ENCODE results near the gene WDFY2.

WDFY2 gene

GRCh38 chr13:51772105-51772455 lies 187.8 kb downstream of the WDFY2 start:
- DNase-seq: no peak

- DNase-seq: no peak
These were observed 188.5 kb downstream of the WDFY2 start for GRCh38 chr13:51772781-51773180.

- no peak for DNase-seq
These were observed 189.3 kb downstream of the WDFY2 start for GRCh38 chr13:51773515-51773914.

DNA sequence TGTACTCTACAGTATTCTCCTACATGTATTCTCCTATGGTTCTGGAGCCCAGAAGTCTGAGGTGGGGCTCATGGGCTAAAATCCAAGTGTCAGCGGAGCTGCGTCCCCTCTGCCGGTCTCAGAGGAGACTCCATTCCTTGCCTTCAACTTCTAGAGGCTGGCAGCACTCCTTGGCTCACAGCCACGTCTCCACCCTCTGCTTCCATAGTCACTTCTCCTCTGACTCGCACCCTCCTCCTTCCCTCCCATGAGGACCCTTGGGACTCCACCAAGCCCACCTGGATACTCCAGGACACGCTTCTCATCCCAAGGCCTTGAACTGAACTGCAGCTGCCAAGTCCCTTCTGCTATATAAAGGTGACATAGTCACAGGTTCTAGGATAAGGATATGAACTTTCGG lies 191.9 kb downstream of the WDFY2 start:
- no peak for DNase-seq

DNA sequence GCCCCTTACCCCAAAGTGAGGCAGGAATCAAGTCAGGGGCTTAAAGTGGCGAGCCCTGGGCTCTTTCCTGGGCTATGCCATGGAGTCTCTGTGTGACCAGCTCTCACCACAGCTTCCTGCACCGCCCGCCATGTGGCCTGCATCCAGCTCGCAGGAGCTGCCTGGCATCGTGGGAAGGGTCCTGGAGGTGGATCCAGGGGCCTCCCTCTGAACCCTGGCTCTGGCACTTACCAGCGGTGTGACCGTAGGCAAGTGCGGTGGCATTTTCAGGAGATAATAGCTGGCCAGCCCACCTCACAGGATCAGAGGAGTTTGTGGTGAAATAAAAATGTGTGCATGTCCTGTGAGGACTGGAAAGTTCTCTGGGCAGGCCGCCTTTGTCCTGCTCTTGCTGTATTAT lies 193.7 kb downstream of the WDFY2 start:
- DNase-seq: no peak

GRCh38 chr13:51778392-51778791 lies 194.1 kb downstream of the WDFY2 start:
- no peak for DNase-seq

GRCh38 chr13:51780099-51780498 lies 195.8 kb downstream of the WDFY2 start:
- no peak for DNase-seq

GRCh38 chr13:51781246-51782022 lies 197.2 kb downstream of the WDFY2 start:
- peak; percentile 24 for DNase-seq

DNA sequence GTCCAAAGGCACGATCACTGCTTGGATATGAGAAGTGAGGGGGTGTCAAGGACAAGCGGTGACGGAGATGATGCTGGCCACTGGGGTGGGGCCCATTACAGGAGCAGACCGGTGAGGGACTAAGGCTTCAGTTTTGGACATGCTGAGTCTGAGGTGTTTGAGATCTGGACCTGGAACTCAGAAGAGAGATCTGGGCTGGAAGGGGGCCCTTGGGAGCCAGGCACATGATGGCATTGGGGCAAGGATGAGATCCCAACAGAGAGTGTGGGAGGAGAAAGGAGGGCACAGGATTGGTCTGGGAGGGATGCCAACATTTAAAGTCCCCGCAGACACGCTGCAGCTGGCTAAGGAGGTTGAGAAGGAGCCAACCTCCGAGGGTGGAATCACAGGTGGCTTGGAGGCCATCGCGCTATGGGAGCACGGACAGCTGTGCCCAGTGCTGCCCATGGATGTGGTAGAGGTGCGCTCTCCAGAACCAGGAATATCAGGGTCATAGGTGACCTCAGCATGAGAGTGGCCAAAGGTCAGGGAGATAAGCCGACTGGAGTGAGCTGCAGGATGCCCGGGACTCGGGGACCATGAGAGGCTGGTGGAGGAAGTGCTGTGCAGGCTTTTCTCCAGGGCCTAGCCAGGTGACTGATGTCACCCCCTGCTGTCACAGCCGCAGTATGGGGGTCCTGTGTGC lies 197.9 kb downstream of the WDFY2 start:
- DNase-seq: no peak

DNA sequence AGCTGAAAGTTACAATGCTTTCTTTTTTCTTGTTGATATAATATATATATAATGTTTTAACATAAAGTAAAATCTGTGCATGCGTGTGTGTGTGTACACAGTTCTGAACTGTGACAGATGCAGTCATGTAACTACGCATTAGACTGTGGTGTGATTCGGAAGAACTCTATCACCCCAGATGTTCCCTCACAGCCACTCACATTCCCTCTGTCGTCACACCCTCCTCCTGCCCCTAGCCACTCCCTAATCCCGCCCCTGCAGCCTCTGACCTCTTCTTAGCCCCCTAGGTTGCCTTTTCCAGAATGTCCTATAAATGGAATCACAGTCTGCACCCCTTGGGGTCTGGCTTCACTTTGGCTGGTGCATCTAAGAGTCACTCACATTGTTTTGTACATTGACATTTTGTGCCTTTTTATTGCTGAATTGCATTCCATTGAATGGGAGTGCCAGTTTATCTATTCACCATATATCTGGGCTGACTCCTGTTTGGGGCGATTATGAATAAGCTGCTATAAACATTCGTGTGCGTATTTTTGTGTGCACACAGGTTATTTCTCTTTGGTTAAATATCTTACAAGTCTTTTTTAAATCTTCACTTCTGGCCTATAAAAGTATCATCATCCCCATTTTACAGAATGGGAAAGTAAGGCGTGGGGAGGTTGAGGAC lies 199.3 kb downstream of the WDFY2 start:
- DNase-seq: no peak

DNA sequence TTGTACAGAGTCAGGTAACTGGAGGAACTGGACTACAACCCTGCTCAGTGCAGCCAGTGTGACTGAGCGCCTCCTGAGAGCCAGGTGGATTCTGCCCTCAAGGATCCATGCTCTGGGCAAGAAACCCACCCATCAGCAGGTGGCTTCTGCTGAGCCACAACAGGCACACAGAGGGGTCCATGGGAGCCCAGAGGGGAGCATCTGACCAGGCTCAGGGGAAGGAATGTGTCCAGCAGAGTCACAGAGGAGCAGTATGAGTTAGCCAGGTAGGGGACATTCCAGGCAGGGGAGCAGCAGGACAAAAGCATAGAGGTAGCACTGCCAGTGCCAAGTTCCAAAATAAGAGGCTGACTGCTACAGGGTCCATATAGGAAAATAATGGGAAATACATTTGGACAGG lies 199.8 kb downstream of the WDFY2 start:
- DNase-seq: no peak

- peak; percentile 30 for DNase-seq
These were observed 201.6 kb downstream of the WDFY2 start for GRCh38 chr13:51785712-51786424.

DNA sequence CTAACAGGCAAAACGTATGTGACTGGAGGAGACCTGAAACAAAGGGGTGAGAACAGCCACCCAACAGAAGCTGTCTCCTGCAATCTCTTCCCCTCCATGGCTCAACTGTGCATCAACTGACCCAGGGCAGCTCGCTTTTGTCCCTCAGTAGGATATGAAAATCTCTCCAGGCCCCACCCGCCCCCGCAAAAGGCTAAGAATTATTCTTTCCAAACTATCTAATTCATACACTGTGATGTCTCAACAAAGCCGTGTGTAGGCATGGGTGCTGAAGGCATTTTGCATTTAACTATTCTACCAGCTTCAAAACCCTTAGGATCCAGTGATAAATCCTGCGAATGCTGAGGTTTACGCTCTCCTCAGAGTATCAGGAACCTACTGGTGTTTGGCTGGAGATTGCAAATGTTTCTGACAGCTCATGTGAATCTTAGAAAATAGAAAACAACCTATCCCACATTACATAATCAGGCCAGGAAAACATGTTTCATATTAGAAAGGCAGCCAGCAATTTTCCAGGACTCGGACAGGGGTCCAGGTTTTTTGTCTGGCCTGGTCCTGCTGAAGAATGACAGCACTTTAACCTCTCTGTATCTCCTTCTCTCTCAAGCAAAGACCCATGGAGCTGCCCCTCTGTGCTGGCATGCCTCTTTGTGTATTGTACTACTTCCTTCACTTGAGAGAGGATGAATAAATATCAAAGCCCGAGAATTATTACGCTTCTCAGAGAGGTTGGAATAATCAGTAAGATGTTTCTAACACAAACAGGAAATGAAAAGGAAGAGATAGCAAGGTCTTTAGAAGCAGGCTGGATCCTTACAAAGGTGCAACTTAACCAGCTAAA lies 202.4 kb downstream of the WDFY2 start:
- no peak for DNase-seq

DNA sequence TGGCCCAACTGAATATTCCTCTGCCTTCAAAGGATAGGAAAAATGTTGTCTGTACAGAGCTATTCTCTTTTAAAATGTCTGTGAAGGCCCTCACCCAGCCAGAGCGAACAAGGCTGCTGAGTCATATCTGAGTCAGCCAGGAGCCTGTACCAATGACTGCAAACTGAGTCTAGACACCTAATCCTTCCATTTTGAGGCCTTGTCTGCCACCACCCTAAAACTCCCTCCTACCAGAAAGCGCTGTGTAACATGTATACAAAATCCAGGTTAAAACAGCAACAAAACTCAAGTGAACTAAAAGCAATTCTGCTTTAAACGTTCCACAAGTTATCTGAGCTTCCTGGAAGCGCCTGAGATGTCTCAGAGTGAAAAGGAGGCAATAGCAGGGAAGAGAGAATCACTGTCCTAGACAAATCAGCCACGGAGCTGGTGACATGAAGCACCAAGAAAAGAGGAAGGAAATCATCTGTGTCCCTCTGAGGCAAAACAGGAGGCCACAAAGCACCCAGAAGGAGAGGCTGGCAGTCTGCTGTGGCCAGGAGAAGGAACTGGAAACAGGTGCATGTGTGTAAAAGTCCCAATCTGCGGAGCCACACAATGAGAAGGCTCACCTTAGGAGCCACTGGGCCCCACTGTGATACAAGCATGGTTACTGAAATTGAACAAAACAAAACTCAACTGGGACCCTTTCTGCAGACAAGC lies 209.5 kb downstream of the WDFY2 start:
- peak; percentile 86 for DNase-seq

DNA sequence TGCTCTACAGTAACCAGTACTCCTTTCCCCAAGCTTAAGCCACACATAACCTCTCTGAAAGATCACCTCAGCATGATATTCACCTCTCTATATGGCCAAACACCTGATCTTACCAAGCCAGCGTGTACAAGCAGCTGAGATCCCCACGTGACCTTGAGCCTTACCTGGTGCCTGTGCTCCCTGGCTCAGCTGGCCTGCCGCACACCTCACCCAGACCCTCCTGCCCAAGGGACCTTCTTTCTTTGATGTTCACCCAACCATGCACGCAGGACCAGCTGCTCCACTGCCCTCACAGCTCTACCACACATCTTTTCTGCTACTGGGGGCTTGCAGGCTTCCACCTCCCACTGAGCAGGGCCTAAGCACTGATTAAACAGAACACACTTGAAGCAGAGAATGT lies 210.7 kb downstream of the WDFY2 start:
- DNase-seq: no peak

DNA sequence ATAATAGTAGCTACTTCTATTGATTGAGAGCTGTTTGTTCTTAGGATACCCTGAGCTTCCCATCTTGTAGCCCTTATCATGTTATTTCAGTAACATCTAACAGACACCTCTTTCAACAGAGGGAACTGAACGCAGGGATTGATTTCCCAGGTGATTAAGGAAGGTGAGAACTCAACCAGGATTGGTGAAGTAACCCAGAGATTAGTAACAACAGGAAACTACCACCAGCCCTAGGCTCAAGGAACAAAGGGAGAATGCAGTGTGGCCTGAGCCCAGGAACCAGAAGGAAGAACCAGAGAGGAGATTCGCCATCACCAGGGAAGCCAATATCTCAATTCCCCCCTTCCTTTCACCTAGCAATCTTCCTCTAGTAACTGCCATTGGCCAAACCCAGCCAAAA lies 211.2 kb downstream of the WDFY2 start:
- no peak for DNase-seq

DNA sequence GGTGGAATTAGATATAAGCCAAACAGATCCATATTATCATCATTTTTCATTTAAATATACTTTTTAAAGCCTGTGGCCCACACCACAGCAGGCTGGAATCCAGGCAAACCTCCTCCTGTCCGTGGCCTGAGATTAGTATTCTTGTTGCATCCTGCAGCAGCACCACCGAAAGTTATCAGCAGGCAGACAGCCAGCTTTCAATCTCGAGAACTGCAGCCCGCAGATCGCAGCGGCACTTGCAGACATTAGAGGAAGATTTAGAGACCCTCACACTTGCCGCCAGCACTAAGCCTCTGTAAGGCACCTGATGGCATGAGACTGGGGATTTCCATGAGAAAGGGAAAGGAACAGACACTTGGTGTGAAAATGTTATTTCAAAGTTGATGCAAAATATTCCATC lies 212.3 kb downstream of the WDFY2 start:
- no peak for DNase-seq

GRCh38 chr13:51797664-51798488 lies 213.6 kb downstream of the WDFY2 start:
- peak; percentile 48 for DNase-seq

- DNase-seq: no peak
These were observed 215.0 kb downstream of the WDFY2 start for GRCh38 chr13:51799261-51799660.

DNA sequence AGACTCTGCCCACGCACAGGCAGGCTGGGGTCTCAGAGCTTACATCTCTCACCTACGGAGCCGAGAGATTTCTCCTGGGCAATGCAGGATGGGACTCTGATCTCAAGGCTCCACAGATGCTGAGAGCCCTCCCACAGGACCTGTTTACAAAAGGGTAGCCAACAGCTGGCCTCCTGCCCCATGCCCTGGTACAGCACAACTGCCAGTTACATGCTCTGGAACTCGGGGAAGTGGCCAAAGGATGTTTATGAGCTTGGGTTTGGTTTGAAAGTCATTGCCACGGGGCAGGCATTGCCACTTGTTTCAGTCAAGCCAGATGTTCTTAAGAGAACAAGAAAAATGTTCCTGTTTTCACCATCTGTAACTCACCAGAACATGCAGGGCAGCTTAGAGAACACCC lies 216.2 kb downstream of the WDFY2 start:
- DNase-seq: no peak

- peak; percentile 28 for DNase-seq
These were observed 217.4 kb downstream of the WDFY2 start for GRCh38 chr13:51801631-51802099.

All from fibroblast of skin of back (primary cell).